SK-N-SH treated with all-trans-retinoic acid at 6 μM for 48 hours (cell line): Measurements from ENCODE around the gene MMP24.

Source experiments
- ATAC-seq: fragments of 200-7000 bp; cut with Tn5 transposase; 3 replicates; pipeline ENCODE4 v1.9.1; 2020; ENCODE audit warnings: mild to moderate bottlenecking, moderate library complexity
- ARNTL ChIP-seq: fragments of 450-650 bp; formaldehyde crosslinking; IDR thresholded peaks from 2 replicates; pipeline ENCODE4 v1.5.0; 2020; ENCODE audit warnings: low read depth, mild to moderate bottlenecking, moderate library complexity, borderline replicate concordance
- BACH2 ChIP-seq: fragments of 250-450 bp; sonication (Bioruptor Pico); IDR thresholded peaks from 2 replicates; pipeline ENCODE4 v1.9.0; 2021; ENCODE audit warnings: mild to moderate bottlenecking, borderline replicate concordance
- CSDC2 ChIP-seq: fragments of 250-450 bp; sonication (Bioruptor Pico); IDR thresholded peaks from 2 replicates; pipeline ENCODE4 v1.5.0; 2020; ENCODE audit warnings: mild to moderate bottlenecking, moderate library complexity
- ESRRG ChIP-seq: fragments of 250-450 bp; sonication (Bioruptor Pico); IDR thresholded peaks from 2 replicates; pipeline ENCODE4 v1.6.1; 2021; ENCODE audit warnings: mild to moderate bottlenecking
- GLIS3 ChIP-seq: fragments of 250-450 bp; sonication (Bioruptor Pico); IDR thresholded peaks from 2 replicates; pipeline ENCODE4 v1.5.0; 2020; ENCODE audit warnings: mild to moderate bottlenecking, moderate library complexity
- OSR1 ChIP-seq: fragments of 250-450 bp; sonication (Bioruptor Pico); IDR thresholded peaks from 2 replicates; pipeline ENCODE4 v1.8.0; 2022; ENCODE audit warnings: moderate library complexity, mild to moderate bottlenecking, inconsistent platforms
- PPARA ChIP-seq: fragments of 250-450 bp; sonication (Bioruptor Pico); IDR thresholded peaks from 2 replicates; pipeline ENCODE4 v1.5.0; 2020; ENCODE audit warnings: mild to moderate bottlenecking, borderline replicate concordance
- RARB ChIP-seq: fragments of 250-450 bp; sonication (Bioruptor Pico); IDR thresholded peaks from 2 replicates; pipeline ENCODE4 v1.8.0; 2021; ENCODE audit warnings: mild to moderate bottlenecking, moderate library complexity
- SNAI2 ChIP-seq: fragments of 250-450 bp; sonication (Bioruptor Pico); IDR thresholded peaks from 2 replicates; pipeline ENCODE4 v1.5.0; 2020; ENCODE audit warnings: mild to moderate bottlenecking, moderate library complexity
- TOX ChIP-seq: fragments of 250-450 bp; sonication (Bioruptor Pico); IDR thresholded peaks from 2 replicates; pipeline ENCODE4 v1.8.0; 2021; ENCODE audit warnings: mild to moderate bottlenecking, moderate library complexity, borderline replicate concordance
- ZC3H10 ChIP-seq: fragments of 250-450 bp; sonication (Bioruptor Pico); IDR thresholded peaks from 2 replicates; pipeline ENCODE4 v1.5.1; 2021; ENCODE audit warnings: mild to moderate bottlenecking, moderate library complexity
- ZFP3 ChIP-seq: fragments of 250-450 bp; sonication (Bioruptor Pico); IDR thresholded peaks from 2 replicates; pipeline ENCODE4 v1.5.0; 2020; ENCODE audit warnings: mild to moderate bottlenecking, moderate library complexity
- ZFP30 ChIP-seq: fragments of 450-650 bp; formaldehyde crosslinking; IDR thresholded peaks from 2 replicates; pipeline ENCODE4 v1.5.0; 2022; ENCODE audit warnings: mild to moderate bottlenecking, moderate library complexity
- ZNF565 ChIP-seq: fragments of 450-650 bp; formaldehyde crosslinking; conservative IDR thresholded peaks from 2 replicates; pipeline ENCODE4 v1.5.0; 2020; ENCODE audit warnings: low read depth, mild to moderate bottlenecking, moderate library complexity
- ZNF70 ChIP-seq: fragments of 450-650 bp; formaldehyde crosslinking; IDR thresholded peaks from 2 replicates; pipeline ENCODE4 v1.5.0; 2020; ENCODE audit warnings: mild to moderate bottlenecking, moderate library complexity
- ZNF8 ChIP-seq: fragments of 450-650 bp; formaldehyde crosslinking; IDR thresholded peaks from 2 replicates; pipeline ENCODE4 v1.5.0; 2020; ENCODE audit warnings: mild to moderate bottlenecking, moderate library complexity
- TF ChIP-seq, protein P1 (sequence below): fragments of 250-450 bp; sonication (Bioruptor Pico); IDR thresholded peaks from 2 replicates; pipeline ENCODE4 v1.5.0; 2020; ENCODE audit warnings: mild to moderate bottlenecking, moderate library complexity
- TF ChIP-seq, protein P2 (sequence below): fragments of 250-450 bp; sonication (Bioruptor Pico); IDR thresholded peaks from 2 replicates; pipeline ENCODE4 v1.8.0; 2021; ENCODE audit warnings: low read depth, mild to moderate bottlenecking, moderate library complexity, borderline replicate concordance
- TF ChIP-seq, protein P3 (sequence below): fragments of 250-450 bp; sonication (Bioruptor Pico); IDR thresholded peaks from 2 replicates; pipeline ENCODE4 v1.5.1; 2020; ENCODE audit warnings: low read depth, mild to moderate bottlenecking, moderate library complexity
- TF ChIP-seq, protein P4 (sequence below): fragments of 250-450 bp; sonication (Bioruptor Pico); IDR thresholded peaks from 2 replicates; pipeline ENCODE4 v1.5.1; 2021; ENCODE audit warnings: mild to moderate bottlenecking, moderate library complexity

The MMP24 gene

DNA sequence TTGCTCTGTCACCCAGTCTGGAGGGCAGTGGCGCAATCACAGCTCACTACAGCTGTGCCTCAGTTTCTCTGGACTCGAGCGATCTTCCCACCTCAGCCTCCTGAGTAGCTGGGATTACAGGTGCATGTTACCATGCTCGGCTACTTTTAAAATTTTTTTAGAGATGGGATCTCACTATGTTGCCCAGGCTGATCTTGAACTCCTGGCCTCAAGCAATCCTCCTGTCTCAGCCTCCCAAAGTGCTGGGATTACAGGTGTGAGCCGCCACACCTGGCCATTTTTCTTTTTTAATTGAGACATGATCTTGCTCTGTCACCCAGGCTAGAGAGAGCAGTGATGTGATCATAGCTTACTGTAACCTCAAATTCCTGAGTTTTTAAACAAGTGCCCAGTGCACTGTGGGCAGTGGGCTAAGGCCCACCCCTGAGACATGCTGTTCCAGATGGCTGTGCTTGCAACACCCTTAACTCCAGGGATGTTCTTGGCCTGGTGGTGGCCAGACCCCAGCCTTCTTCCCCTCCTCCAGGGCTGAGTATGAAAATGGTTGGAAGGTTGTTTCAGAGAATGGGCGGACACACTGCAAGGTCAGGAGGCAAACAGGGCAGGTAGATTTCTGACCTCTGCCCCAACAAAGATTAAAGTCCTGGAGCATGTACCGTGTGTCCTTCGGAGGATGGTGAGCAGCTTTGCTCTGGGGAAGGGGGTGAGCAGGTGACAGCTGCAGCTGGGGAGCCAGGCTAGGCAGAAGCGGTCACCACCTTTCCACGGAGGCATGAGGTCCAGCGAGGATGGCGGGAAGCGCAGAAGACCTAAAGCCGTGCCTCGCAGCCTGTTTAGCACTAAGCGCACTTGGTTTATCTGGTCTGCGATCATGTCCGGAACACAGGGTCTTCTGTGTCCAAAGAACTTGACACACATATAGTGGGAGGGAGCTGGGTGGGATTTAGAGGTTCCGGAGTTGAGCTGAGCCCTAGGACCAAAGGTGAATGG is 67.1 kb downstream of the MMP24 start:
- no peak for TF ChIP-seq ARNTL (CRISPR knock-in tag)
- TF ChIP-seq TOX (CRISPR knock-in tag): no peak
- TF ChIP-seq, protein P1, sequence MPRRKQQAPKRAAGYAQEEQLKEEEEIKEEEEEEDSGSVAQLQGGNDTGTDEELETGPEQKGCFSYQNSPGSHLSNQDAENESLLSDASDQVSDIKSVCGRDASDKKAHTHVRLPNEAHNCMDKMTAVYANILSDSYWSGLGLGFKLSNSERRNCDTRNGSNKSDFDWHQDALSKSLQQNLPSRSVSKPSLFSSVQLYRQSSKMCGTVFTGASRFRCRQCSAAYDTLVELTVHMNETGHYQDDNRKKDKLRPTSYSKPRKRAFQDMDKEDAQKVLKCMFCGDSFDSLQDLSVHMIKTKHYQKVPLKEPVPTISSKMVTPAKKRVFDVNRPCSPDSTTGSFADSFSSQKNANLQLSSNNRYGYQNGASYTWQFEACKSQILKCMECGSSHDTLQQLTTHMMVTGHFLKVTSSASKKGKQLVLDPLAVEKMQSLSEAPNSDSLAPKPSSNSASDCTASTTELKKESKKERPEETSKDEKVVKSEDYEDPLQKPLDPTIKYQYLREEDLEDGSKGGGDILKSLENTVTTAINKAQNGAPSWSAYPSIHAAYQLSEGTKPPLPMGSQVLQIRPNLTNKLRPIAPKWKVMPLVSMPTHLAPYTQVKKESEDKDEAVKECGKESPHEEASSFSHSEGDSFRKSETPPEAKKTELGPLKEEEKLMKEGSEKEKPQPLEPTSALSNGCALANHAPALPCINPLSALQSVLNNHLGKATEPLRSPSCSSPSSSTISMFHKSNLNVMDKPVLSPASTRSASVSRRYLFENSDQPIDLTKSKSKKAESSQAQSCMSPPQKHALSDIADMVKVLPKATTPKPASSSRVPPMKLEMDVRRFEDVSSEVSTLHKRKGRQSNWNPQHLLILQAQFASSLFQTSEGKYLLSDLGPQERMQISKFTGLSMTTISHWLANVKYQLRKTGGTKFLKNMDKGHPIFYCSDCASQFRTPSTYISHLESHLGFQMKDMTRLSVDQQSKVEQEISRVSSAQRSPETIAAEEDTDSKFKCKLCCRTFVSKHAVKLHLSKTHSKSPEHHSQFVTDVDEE (CRISPR knock-in tag): no peak
- TF ChIP-seq OSR1 (CRISPR knock-in tag): no peak
- TF ChIP-seq, protein P2, sequence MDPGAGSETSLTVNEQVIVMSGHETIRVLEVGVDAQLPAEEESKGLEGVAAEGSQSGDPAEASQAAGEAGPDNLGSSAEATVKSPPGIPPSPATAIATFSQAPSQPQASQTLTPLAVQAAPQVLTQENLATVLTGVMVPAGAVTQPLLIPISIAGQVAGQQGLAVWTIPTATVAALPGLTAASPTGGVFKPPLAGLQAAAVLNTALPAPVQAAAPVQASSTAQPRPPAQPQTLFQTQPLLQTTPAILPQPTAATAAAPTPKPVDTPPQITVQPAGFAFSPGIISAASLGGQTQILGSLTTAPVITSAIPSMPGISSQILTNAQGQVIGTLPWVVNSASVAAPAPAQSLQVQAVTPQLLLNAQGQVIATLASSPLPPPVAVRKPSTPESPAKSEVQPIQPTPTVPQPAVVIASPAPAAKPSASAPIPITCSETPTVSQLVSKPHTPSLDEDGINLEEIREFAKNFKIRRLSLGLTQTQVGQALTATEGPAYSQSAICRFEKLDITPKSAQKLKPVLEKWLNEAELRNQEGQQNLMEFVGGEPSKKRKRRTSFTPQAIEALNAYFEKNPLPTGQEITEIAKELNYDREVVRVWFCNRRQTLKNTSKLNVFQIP (CRISPR knock-in tag): no peak
- TF ChIP-seq ZNF70 (CRISPR knock-in tag): no peak
- TF ChIP-seq, protein P3, sequence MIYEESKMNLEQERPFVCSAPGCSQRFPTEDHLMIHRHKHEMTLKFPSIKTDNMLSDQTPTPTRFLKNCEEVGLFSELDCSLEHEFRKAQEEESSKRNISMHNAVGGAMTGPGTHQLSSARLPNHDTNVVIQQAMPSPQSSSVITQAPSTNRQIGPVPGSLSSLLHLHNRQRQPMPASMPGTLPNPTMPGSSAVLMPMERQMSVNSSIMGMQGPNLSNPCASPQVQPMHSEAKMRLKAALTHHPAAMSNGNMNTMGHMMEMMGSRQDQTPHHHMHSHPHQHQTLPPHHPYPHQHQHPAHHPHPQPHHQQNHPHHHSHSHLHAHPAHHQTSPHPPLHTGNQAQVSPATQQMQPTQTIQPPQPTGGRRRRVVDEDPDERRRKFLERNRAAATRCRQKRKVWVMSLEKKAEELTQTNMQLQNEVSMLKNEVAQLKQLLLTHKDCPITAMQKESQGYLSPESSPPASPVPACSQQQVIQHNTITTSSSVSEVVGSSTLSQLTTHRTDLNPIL: no peak
- TF ChIP-seq ESRRG (CRISPR knock-in tag): no peak
- no peak for TF ChIP-seq ZNF565 (CRISPR knock-in tag)
- no peak for TF ChIP-seq SNAI2
- no peak for TF ChIP-seq RARB (CRISPR knock-in tag)
- TF ChIP-seq ZFP3 (CRISPR knock-in tag): no peak
- no peak for TF ChIP-seq PPARA (CRISPR knock-in tag)
- no peak for TF ChIP-seq ZC3H10
- no peak for TF ChIP-seq BACH2 (CRISPR knock-in tag)
- no peak for TF ChIP-seq ZNF8 (CRISPR knock-in tag)
- no peak for ATAC-seq

DNA sequence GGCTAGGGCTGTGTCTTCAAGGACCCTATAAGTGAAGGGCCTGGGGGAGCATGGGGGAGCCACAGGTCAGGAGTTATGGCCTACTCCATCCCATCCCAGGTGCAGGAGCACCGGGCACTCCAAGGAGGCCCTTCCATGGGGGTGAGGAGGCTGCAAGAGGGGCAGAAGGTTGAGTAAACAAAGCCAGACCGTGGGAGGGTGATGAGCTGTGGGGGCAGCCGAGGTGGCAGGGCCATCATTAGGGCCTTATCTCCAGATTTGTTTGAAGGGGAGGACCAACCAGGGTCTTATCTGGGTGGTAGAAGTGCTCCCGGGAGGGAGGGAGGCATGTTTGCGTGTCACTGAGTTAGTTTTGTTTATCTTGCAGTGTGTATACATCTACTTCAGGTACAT is 67.8 kb downstream of the MMP24 start:
- ATAC-seq: no peak
- TF ChIP-seq CSDC2 (CRISPR knock-in tag) (no peak), GLIS3 (CRISPR knock-in tag) (no peak), ZNF565 (CRISPR knock-in tag) (no peak), TOX (CRISPR knock-in tag) (no peak)

DNA sequence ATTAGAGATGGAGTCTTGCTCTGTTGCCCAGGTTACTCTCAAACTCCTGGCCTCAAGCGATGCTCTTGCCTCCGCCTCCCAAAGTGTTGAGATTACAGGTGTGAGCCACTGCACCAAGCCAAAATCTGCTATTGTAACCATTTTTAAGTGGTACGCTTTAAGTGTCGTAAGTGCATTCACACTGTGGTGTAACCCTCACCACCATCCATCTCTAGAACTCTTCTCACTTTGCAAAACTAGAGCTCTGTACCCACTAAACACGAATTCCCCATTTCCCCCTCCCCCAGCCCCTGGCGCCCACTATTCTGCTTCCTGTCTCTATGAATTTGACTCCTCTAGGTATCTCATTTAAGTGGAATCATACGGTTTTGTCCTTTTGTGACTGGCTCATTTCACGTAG is 68.6 kb downstream of the MMP24 start:
- no peak for ATAC-seq
- TF ChIP-seq TOX (CRISPR knock-in tag): no peak
- TF ChIP-seq, protein P3: no peak
- no peak for TF ChIP-seq ZNF8 (CRISPR knock-in tag)
- no peak for TF ChIP-seq RARB (CRISPR knock-in tag)
- no peak for TF ChIP-seq ARNTL (CRISPR knock-in tag)
- TF ChIP-seq, protein P4, sequence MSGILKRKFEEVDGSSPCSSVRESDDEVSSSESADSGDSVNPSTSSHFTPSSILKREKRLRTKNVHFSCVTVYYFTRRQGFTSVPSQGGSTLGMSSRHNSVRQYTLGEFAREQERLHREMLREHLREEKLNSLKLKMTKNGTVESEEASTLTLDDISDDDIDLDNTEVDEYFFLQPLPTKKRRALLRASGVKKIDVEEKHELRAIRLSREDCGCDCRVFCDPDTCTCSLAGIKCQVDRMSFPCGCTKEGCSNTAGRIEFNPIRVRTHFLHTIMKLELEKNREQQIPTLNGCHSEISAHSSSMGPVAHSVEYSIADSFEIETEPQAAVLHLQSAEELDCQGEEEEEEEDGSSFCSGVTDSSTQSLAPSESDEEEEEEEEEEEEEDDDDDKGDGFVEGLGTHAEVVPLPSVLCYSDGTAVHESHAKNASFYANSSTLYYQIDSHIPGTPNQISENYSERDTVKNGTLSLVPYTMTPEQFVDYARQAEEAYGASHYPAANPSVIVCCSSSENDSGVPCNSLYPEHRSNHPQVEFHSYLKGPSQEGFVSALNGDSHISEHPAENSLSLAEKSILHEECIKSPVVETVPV (CRISPR knock-in tag): no peak
- TF ChIP-seq SNAI2: no peak
- TF ChIP-seq ZFP30: no peak
- no peak for TF ChIP-seq ZC3H10
